ENCODE measurements around the gene QSOX2.

Gene QSOX2

DNA sequence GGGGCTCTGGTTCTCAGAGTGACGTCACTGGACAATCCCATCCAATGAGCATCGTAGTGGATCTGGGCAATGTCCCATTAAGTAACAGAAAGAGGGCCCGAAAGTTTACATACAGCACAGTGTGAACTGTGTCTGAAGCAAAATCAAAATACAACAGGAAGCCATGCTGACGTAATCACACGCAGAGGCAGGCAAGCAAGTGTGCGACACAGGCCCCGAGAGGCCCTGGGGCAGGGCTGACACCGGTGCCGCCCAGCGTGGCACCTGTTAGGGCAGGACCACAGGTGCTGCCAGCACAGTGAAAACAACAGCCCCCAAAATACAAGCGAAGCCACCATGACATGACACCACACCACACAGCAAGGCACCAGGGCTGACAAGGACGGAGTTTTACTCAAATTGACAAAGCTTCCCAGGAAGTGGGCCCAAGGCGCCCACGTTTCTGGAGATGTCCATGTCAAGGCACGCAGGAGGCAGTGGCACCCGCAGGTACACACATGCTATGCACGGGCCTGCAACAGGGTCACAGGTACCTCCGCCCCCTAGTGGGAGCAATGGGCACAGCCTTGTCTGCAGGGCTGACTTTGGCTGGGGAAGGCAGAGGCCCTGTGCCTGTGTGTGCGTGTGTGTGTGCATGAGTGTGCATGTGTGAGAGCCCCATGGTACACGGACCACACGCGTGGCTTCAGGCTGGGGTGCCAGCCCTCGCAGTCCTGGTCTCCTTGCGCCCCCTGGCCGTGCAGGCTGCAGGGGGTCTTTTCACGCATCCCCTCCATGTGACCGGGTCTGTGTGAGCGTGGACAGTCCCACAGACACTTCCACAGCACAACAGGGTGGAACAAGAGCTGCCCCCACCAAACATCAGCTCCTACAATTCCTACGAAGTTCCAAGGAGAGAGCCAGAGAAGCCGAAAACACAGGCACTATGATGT is 19.6 kb downstream of the QSOX2 start:
- Histone ChIP-seq H3K27me3 (ENCODE audit: insufficient read depth, low read length) (no peaks in the 10 kb centered on the region), H3K4me1 (ENCODE audit: control insufficient read depth, insufficient read depth, low read length, unreplicated experiment) (peaks cover 17% of the 10 kb centered on the region), H2AFZ (ENCODE audit: low read length, unreplicated experiment) (no peak overlapping the region), H3K27ac (ENCODE audit: low read depth, low read length) (no peak overlapping the region), H3K4me3 (ENCODE audit: low read depth, low read length) (no peak overlapping the region), H3K79me2 (ENCODE audit: control insufficient read depth, insufficient read depth, low read length, unreplicated experiment) (peaks cover 14% of the 10 kb centered on the region), H3K36me3 (ENCODE audit: insufficient read depth, low read length) (no peaks in the 10 kb centered on the region)

DNA sequence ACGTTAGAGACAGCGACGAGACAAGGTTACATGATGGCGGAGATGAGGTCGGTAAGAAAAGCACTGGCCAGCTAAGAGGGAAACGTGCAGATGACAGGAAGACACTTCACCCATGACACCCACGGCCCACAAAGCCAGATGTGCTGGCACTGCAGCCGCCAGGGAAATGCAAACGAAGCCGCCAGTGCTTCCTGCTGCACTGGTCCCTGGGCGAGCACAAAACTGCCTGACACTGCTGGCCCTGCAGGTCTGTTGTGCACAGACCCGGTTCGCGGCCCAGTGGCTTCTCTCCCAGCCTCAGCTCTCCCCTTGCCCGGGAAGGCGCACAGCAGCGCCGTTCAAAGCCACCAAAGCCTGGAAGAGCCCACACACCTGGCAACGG is 20.3 kb downstream of the QSOX2 start:
- H3K27me3 ChIP-seq (ENCODE audit: insufficient read depth, low read length): no peaks in the 10 kb centered on the region
- no peak overlapping the region for H2AFZ ChIP-seq (ENCODE audit: low read length, unreplicated experiment)
- peaks cover 14% of the 10 kb centered on the region for H3K79me2 ChIP-seq (ENCODE audit: control insufficient read depth, insufficient read depth, low read length, unreplicated experiment)
- no peak overlapping the region for H3K27ac ChIP-seq (ENCODE audit: low read depth, low read length)
- peaks cover 17% of the 10 kb centered on the region for H3K4me1 ChIP-seq (ENCODE audit: control insufficient read depth, insufficient read depth, low read length, unreplicated experiment)
- H3K4me3 ChIP-seq (ENCODE audit: low read depth, low read length): no peak overlapping the region
- H3K36me3 ChIP-seq (ENCODE audit: insufficient read depth, low read length): no peaks in the 10 kb centered on the region

GRCh38 chr9:136223871-136224640 is 21.6 kb downstream of the QSOX2 start:
- Histone ChIP-seq H3K4me1 (ENCODE audit: control insufficient read depth, insufficient read depth, low read length, unreplicated experiment) (peaks cover 14% of the 10 kb centered on the region), H3K27ac (ENCODE audit: low read depth, low read length) (no peak overlapping the region), H3K27me3 (ENCODE audit: insufficient read depth, low read length) (no peaks in the 10 kb centered on the region), H2AFZ (ENCODE audit: low read length, unreplicated experiment) (no peak overlapping the region), H3K79me2 (ENCODE audit: control insufficient read depth, insufficient read depth, low read length, unreplicated experiment) (peaks cover 14% of the 10 kb centered on the region), H3K4me3 (ENCODE audit: low read depth, low read length) (no peak overlapping the region), H3K36me3 (ENCODE audit: insufficient read depth, low read length) (no peaks in the 10 kb centered on the region)

DNA sequence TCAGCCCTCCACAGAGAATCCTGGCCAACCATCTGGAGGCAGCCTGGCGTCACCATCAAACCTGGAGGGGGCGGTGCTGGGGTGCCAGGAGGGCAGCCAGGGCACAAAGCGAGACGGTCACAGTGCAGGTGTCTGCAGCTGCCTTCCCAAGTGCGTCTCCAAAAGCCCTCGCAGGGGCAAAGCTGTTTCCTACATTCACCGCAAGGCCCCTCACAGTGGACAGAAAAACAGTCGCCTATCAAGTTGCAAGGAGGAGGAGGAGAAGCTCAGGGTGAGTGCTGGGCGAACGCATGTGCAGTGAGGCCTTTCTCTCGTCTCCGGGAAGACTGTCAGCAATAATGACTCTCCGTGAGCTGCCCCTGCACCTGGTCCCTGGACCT is 22.7 kb downstream of the QSOX2 start:
- Histone ChIP-seq H3K4me1 (ENCODE audit: control insufficient read depth, insufficient read depth, low read length, unreplicated experiment) (peaks cover 2% of the 10 kb centered on the region), H3K4me3 (ENCODE audit: low read depth, low read length) (no peak overlapping the region), H3K36me3 (ENCODE audit: insufficient read depth, low read length) (no peaks in the 10 kb centered on the region)

GRCh38 chr9:136222166-136222905 is 23.3 kb downstream of the QSOX2 start:
- no peaks in the 10 kb centered on the region for H3K36me3 ChIP-seq (ENCODE audit: insufficient read depth, low read length)
- peaks cover 14% of the 10 kb centered on the region for H3K79me2 ChIP-seq (ENCODE audit: control insufficient read depth, insufficient read depth, low read length, unreplicated experiment)
- H3K4me3 ChIP-seq (ENCODE audit: low read depth, low read length): no peak overlapping the region
- no peaks in the 10 kb centered on the region for H3K4me1 ChIP-seq (ENCODE audit: control insufficient read depth, insufficient read depth, low read length, unreplicated experiment)
- no peaks in the 10 kb centered on the region for H3K27me3 ChIP-seq (ENCODE audit: insufficient read depth, low read length)
- H2AFZ ChIP-seq (ENCODE audit: low read length, unreplicated experiment): no peak overlapping the region
- no peak overlapping the region for H3K27ac ChIP-seq (ENCODE audit: low read depth, low read length)

More for the DNA sequence above, 22.7 kb downstream of the QSOX2 start:
- Histone ChIP-seq H2AFZ (ENCODE audit: low read length, unreplicated experiment) (no peak overlapping the region), H3K27me3 (ENCODE audit: insufficient read depth, low read length) (no peaks in the 10 kb centered on the region), H3K79me2 (ENCODE audit: control insufficient read depth, insufficient read depth, low read length, unreplicated experiment) (peaks cover 14% of the 10 kb centered on the region), H3K27ac (ENCODE audit: low read depth, low read length) (no peak overlapping the region)

DNA sequence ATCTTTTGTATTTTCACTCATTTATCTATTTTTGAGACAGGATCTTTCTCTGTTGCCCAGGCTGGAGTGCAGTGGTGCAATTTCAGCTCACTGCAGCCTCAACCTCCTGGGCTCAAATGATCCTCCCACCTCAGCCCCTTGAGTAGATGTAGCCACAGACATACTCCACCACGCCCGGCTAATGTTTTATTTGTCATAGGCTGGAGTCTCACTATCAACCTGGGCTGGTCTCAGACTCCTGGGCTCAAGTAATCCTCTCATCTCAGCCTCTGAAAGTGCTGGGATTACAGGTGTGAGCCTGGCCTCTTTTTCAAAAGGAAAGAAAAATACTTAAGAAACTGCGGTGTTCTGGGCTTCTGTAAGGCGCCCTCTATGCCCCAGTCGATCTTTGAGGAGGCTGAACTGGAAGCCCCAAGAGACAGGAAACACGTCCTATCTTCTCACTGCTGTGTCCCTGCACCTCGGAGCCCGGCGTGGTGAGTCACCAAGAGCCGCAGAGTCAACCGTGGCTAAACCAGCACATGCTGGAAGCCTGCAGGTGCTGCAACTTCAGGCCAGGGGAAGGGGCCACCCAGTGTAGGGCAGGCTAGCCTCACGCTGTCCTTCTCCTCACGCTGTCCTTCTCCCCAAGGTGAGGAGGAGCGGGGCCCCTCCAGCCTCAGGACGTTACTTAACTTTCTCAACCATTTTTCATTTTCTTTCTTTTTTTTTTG is 25.4 kb downstream of the QSOX2 start:
- Histone ChIP-seq H3K27ac (ENCODE audit: low read depth, low read length) (no peak overlapping the region), H3K4me1 (ENCODE audit: control insufficient read depth, insufficient read depth, low read length, unreplicated experiment) (no peaks in the 10 kb centered on the region), H3K27me3 (ENCODE audit: insufficient read depth, low read length) (no peaks in the 10 kb centered on the region), H2AFZ (ENCODE audit: low read length, unreplicated experiment) (no peak overlapping the region), H3K36me3 (ENCODE audit: insufficient read depth, low read length) (peaks cover 4% of the 10 kb centered on the region; the same call in 1 of the 2 replicates), H3K4me3 (ENCODE audit: low read depth, low read length) (no peak overlapping the region), H3K79me2 (ENCODE audit: control insufficient read depth, insufficient read depth, low read length, unreplicated experiment) (no peaks in the 10 kb centered on the region)

- no peaks in the 10 kb centered on the region for H3K27me3 ChIP-seq (ENCODE audit: insufficient read depth, low read length)
- peaks cover 13% of the 10 kb centered on the region; the same call in 1 of the 2 replicates for H3K36me3 ChIP-seq (ENCODE audit: insufficient read depth, low read length)
- H2AFZ ChIP-seq (ENCODE audit: low read length, unreplicated experiment): no peak overlapping the region
- H3K27ac ChIP-seq (ENCODE audit: low read depth, low read length): no peak overlapping the region
- no peaks in the 10 kb centered on the region for H3K4me1 ChIP-seq (ENCODE audit: control insufficient read depth, insufficient read depth, low read length, unreplicated experiment)
- no peak overlapping the region for H3K4me3 ChIP-seq (ENCODE audit: low read depth, low read length)
- no peaks in the 10 kb centered on the region for H3K79me2 ChIP-seq (ENCODE audit: control insufficient read depth, insufficient read depth, low read length, unreplicated experiment)
Observed at GRCh38 chr9:136219276-136219675, 26.3 kb downstream of the QSOX2 start.

DNA sequence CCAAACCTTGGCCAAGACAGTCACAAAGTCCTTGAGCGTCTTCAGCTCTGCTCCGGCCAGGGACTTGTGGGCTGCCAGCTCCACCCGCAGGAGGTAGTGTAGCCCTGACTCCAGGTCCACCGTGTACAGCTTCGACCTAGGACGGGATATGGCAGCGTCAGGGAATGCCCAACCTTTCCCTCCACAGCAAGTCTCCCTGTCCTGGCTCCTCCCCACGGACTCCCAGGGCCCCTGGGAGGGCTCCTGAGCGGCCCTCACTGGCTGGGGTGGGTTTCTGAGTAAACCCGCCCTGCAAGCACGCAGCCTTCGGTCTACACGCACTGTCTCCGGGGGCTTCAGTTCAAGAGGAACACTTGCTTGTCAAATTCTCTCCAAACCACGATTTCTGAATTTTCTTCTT is 26.9 kb downstream of the QSOX2 start:
- peaks cover 19% of the 10 kb centered on the region for H3K36me3 ChIP-seq (ENCODE audit: insufficient read depth, low read length)
- no peak overlapping the region for H3K27ac ChIP-seq (ENCODE audit: low read depth, low read length)
- H3K4me3 ChIP-seq (ENCODE audit: low read depth, low read length): no peak overlapping the region
- no peaks in the 10 kb centered on the region for H3K27me3 ChIP-seq (ENCODE audit: insufficient read depth, low read length)
- H2AFZ ChIP-seq (ENCODE audit: low read length, unreplicated experiment): no peak overlapping the region
- H3K4me1 ChIP-seq (ENCODE audit: control insufficient read depth, insufficient read depth, low read length, unreplicated experiment): no peaks in the 10 kb centered on the region
- H3K79me2 ChIP-seq (ENCODE audit: control insufficient read depth, insufficient read depth, low read length, unreplicated experiment): no peaks in the 10 kb centered on the region

GRCh38 chr9:136218271-136218670 is 27.3 kb downstream of the QSOX2 start:
- Histone ChIP-seq H3K36me3 (ENCODE audit: insufficient read depth, low read length) (peaks cover 22% of the 10 kb centered on the region), H2AFZ (ENCODE audit: low read length, unreplicated experiment) (no peak overlapping the region), H3K79me2 (ENCODE audit: control insufficient read depth, insufficient read depth, low read length, unreplicated experiment) (no peaks in the 10 kb centered on the region), H3K27me3 (ENCODE audit: insufficient read depth, low read length) (no peaks in the 10 kb centered on the region), H3K4me3 (ENCODE audit: low read depth, low read length) (no peak overlapping the region), H3K4me1 (ENCODE audit: control insufficient read depth, insufficient read depth, low read length, unreplicated experiment) (no peaks in the 10 kb centered on the region), H3K27ac (ENCODE audit: low read depth, low read length) (no peak overlapping the region)

Measured in ACC112 (cell line).